Body of pancreas (tissue), 4 donors: ENCODE data around the gene CDCP1. TPM values are rescaled to one million over a fixed set of nuclear protein-coding genes. Genes with fewer than 3 reads are reported as not detected.

Experiments used
- ATAC-seq: fragments of 150-250 bp; one replicate; pipeline ENCODE4 v1.9.1; 2016
- DNase-seq, 4 donors: peaks; one replicate each; pipeline ENCODE4 v3.0.0-alpha.2; 2019
- H3K27ac ChIP-seq, 4 donors: fragments of 200-600 bp; sonication (generic); 1 replicate in 3 of 4; 2 replicates in 1 of 4; pipeline versions ENCODE4 v1.5.1 to v1.6.1; 2016 to 2019; ENCODE audit warnings: mild to moderate bottlenecking in 1 of 4, mixed read lengths in 1 of 4, moderate library complexity in 1 of 4
- H3K27me3 ChIP-seq, 2 donors: fragments of 200-600 bp; sonication (generic); one replicate each; pipeline ENCODE4 v1.6.0; 2016; ENCODE audit warnings: mild to moderate bottlenecking in 1 of 2
- H3K36me3 ChIP-seq, 2 donors: fragments of 200-600 bp; sonication (generic); replicated peaks in 1 of 2; 2 replicates each; pipeline ENCODE4 v1.5.1; 2016; ENCODE audit warnings: low read depth in 2 of 2; ENCODE audit not compliant: insufficient read depth in 1 of 2
- H3K4me1 ChIP-seq: fragments of 200-600 bp; sonication (generic); one replicate; pipeline ENCODE4 v1.6.0; 2016
- H3K4me3 ChIP-seq, 2 donors: fragments of 200-600 bp; sonication (generic); 1 replicate in 1 of 2; 2 replicates in 1 of 2; pipeline ENCODE4 v1.5.1; 2016 to 2019
- H3K9me3 ChIP-seq, 3 donors: fragments of 200-600 bp; sonication (generic); 1 replicate in 2 of 3; 2 replicates in 1 of 3; pipeline ENCODE4 v1.5.1; 2016
- CTCF ChIP-seq, 7 experiments: fragments of 450-650 bp in 4 of 7; fragments of 200-600 bp in 3 of 7; sonication (generic) in 3 of 7; IDR thresholded peaks; one replicate each; pipeline ENCODE4 v1.5.1; 2016 to 2019; ENCODE audit warnings: antibody characterized with exemption in 7 of 7
- POLR2A ChIP-seq, 3 donors: fragments of 450-650 bp; IDR thresholded peaks; one replicate each; pipeline ENCODE4 v1.6.1; 2016; ENCODE audit warnings: antibody characterized with exemption in 3 of 3, mild to moderate bottlenecking in 2 of 3
- WGBS, 2 donors: methylation state at CpG; one replicate each; pipeline ENCODE4 v1.1.5; 2017; 5-methylcytosine and 5-hydroxymethylcytosine counted together
- intact Hi-C: fragments of 100-400 bp; cut with DNase I; formaldehyde crosslinking; loops from one replicate; pipeline ENCODE4 v1.15.1; 2023
- total RNA-seq, 2 donors: library from RNA; depleted of rRNA; stranded (reverse); fragments of >200 nt; gene quantifications; one replicate each; pipeline ENCODE4 v1.1.0, GENCODE V29; 2016

CDCP1 gene
- total RNA-seq, 2 donors from 2014 or later = 6.2 to 6.3 TPM

GRCh38 chr3:45041666-45042065, 104.5 kb downstream of the CDCP1 start:
- no peak for TF ChIP-seq POLR2A (IDR thresholded peaks at IDR 0.05)
- no peak for TF ChIP-seq CTCF (IDR thresholded peaks at IDR 0.05)
- no peaks in the 10 kb centered on the region for H3K27me3 ChIP-seq
- no peak overlapping the region for H3K4me3 ChIP-seq
- ATAC-seq (no peak), DNase-seq (no peak)
- H3K27ac ChIP-seq = no peak overlapping the region
- WGBS, 2 donors = 63 to 77% methylated on average over 2 of the region's 2 CpGs
- intact Hi-C loops = loop anchor here (5.0 kb wide), 1 partner anchor 171 kb away; no protein-coding TSS in a partner anchor
- H3K4me1 ChIP-seq = no peaks in the 10 kb centered on the region
- no peaks in the 10 kb centered on the region for H3K9me3 ChIP-seq
- no peaks in the 10 kb centered on the region for H3K36me3 ChIP-seq

- no peak overlapping the region for H3K4me3 ChIP-seq
- TF ChIP-seq CTCF (IDR thresholded peaks at IDR 0.05) (peak; percentile 80 to 99 (median 99)), POLR2A (IDR thresholded peaks at IDR 0.05) (no peak)
- ATAC-seq (peak; percentile 93), DNase-seq (peak; percentile 93 to 97 (median 95))
- no peaks in the 10 kb centered on the region for H3K9me3 ChIP-seq
- intact Hi-C loops = loop anchor here (10.0 kb wide), 1 partner anchor 457 kb away; no protein-coding TSS in a partner anchor
- no peak overlapping the region for H3K27ac ChIP-seq
- H3K27me3 ChIP-seq = no peaks in the 10 kb centered on the region
- H3K4me1 ChIP-seq = peaks cover 8% of the 10 kb centered on the region
- 1 to 4% methylated on average over 2 to 11 of the region's 11 CpGs for WGBS, 2 donors
- no peaks in the 10 kb centered on the region for H3K36me3 ChIP-seq
Measured at GRCh38 chr3:45037720-45038455, 108.3 kb downstream of the CDCP1 start.

- peak overlapping the region in 1 of 4 donors; percentile 64 for H3K27ac ChIP-seq
- no peak for ATAC-seq
- peak in 1 of 4 donors; percentile 21 for DNase-seq
- H3K4me3 ChIP-seq = no peak overlapping the region
- H3K36me3 ChIP-seq = no peaks in the 10 kb centered on the region
- H3K9me3 ChIP-seq = no peaks in the 10 kb centered on the region
- H3K27me3 ChIP-seq = no peaks in the 10 kb centered on the region
- WGBS, 2 donors = 24 to 25% methylated on average over 32 to 64 of the region's 64 CpGs
- peaks cover 8% of the 10 kb centered on the region for H3K4me1 ChIP-seq
- TF ChIP-seq POLR2A (IDR thresholded peaks at IDR 0.05) = no peak
- no peak for TF ChIP-seq CTCF (IDR thresholded peaks at IDR 0.05)
- intact Hi-C loops = loop anchor here (10.0 kb wide), 1 partner anchor 459 kb away; no protein-coding TSS in a partner anchor
Measured at GRCh38 chr3:45035441-45036301, 110.5 kb downstream of the CDCP1 start.

GRCh38 chr3:45034612-45035252, 111.4 kb downstream of the CDCP1 start:
- ATAC-seq (no peak), DNase-seq (peak in 2 of 4 donors; percentile 33 to 71)
- WGBS, 2 donors = 74 to 93% methylated on average over 3 of the region's 3 CpGs
- H3K9me3 ChIP-seq = no peaks in the 10 kb centered on the region
- no peak overlapping the region for H3K4me3 ChIP-seq
- H3K27ac ChIP-seq = peak overlapping the region in 1 of 4 donors; percentile 64
- H3K4me1 ChIP-seq = peaks cover 8% of the 10 kb centered on the region
- no peaks in the 10 kb centered on the region for H3K36me3 ChIP-seq
- TF ChIP-seq POLR2A (IDR thresholded peaks at IDR 0.05) (peak in 1 of 3 donors; percentile 9), CTCF (IDR thresholded peaks at IDR 0.05) (no peak)
- intact Hi-C loops = loop anchor here (10.0 kb wide), 1 partner anchor 460 kb away; no protein-coding TSS in a partner anchor
- no peaks in the 10 kb centered on the region for H3K27me3 ChIP-seq
